Upper lobe of right lung (tissue), 1 donor: ENCODE results near the gene RUFY3. TPM values are rescaled to one million over a fixed set of nuclear protein-coding genes. Genes with fewer than 3 reads are reported as not detected.
A peak's percentile ranks its signal among the peaks of the same experiment; 100 is the strongest.

Experiments
- ATAC-seq: fragments of 200-7000 bp; cut with Tn5 transposase; one replicate; pipeline ENCODE4 v1.9.1; 2020; ENCODE audit warnings: mild to moderate bottlenecking, moderate library complexity
- DNase-seq: peaks from one replicate; pipeline ENCODE4 v3.0.0-alpha.2; 2020
- H3K27ac ChIP-seq: fragments of 200-600 bp; one replicate; pipeline ENCODE4 v1.8.0; 2022
- H3K27me3 ChIP-seq: fragments of 200-600 bp; one replicate; pipeline ENCODE4 v1.8.0; 2022; ENCODE audit warnings: mild to moderate bottlenecking
- H3K36me3 ChIP-seq: fragments of 200-600 bp; one replicate; pipeline ENCODE4 v1.8.0; 2022
- H3K4me1 ChIP-seq: fragments of 200-600 bp; one replicate; pipeline ENCODE4 v1.8.0; 2022
- H3K4me3 ChIP-seq: fragments of 200-600 bp; one replicate; pipeline ENCODE4 v1.8.0; 2022; ENCODE audit warnings: mild to moderate bottlenecking
- H3K9me3 ChIP-seq: fragments of 200-600 bp; one replicate; pipeline ENCODE4 v1.8.0; 2022
- CTCF ChIP-seq: fragments of 200-600 bp; IDR thresholded peaks from one replicate; pipeline ENCODE4 v1.8.0; 2022; ENCODE audit warnings: antibody characterized with exemption
- intact Hi-C: fragments of 100-400 bp; cut with DNase I; formaldehyde crosslinking; loops from one replicate; pipeline ENCODE4 v1.11.0; 2022
- total RNA-seq: library from RNA; stranded (reverse); fragmentation: NEBNext Ultra II Directional; extraction: Animal tissue kit (Norgen Biotek cat#: 25700); gene quantifications from one replicate; pipeline ENCODE4 v1.2.1, GENCODE V29; 2021
- donor health status: DM: no; HTN: yes; CAD: no; lungs with severe emphysema.

The RUFY3 gene
- total RNA-seq, 1 donor from 2014 or later, result 98.2 TPM

GRCh38 chr4:70808151-70808550 lies 86.4 kb downstream of the RUFY3 start:
- Histone ChIP-seq H3K4me1 (no peaks in the 10 kb centered on the region), H3K4me3 (no peak overlapping the region), H3K36me3 (peaks cover 29% of the 10 kb centered on the region), H3K27ac (no peak overlapping the region), H3K9me3 (no peaks in the 10 kb centered on the region), H3K27me3 (no peaks in the 10 kb centered on the region)
- no peak for DNase-seq
- intact Hi-C loops, result no loop called here
- no peak for TF ChIP-seq CTCF
- no peak for ATAC-seq

GRCh38 chr4:70815370-70815769 lies 93.6 kb downstream of the RUFY3 start:
- no peak for TF ChIP-seq CTCF
- no peak overlapping the region for H3K27ac ChIP-seq
- no peaks in the 10 kb centered on the region for H3K4me1 ChIP-seq
- intact Hi-C loops, result no loop called here
- no peak overlapping the region for H3K4me3 ChIP-seq
- peaks cover 22% of the 10 kb centered on the region for H3K36me3 ChIP-seq
- ATAC-seq (no peak), DNase-seq (no peak)
- no peaks in the 10 kb centered on the region for H3K27me3 ChIP-seq
- no peaks in the 10 kb centered on the region for H3K9me3 ChIP-seq

- Histone ChIP-seq H3K4me3 (no peak overlapping the region), H3K27ac (no peak overlapping the region), H3K36me3 (peaks cover 37% of the 10 kb centered on the region), H3K9me3 (no peaks in the 10 kb centered on the region), H3K27me3 (no peaks in the 10 kb centered on the region), H3K4me1 (no peaks in the 10 kb centered on the region)
- no peak for TF ChIP-seq CTCF
- ATAC-seq (no peak), DNase-seq (no peak)
- intact Hi-C loops, result no loop called here
Measured at GRCh38 chr4:70816894-70817293, 95.1 kb downstream of the RUFY3 start.

- no peak overlapping the region for H3K4me3 ChIP-seq
- H3K27me3 ChIP-seq, result no peaks in the 10 kb centered on the region
- TF ChIP-seq CTCF, result no peak
- H3K4me1 ChIP-seq, result no peaks in the 10 kb centered on the region
- intact Hi-C loops, result no loop called here
- ATAC-seq (peak; percentile 69), DNase-seq (no peak)
- no peaks in the 10 kb centered on the region for H3K9me3 ChIP-seq
- H3K36me3 ChIP-seq, result peaks cover 51% of the 10 kb centered on the region
- no peak overlapping the region for H3K27ac ChIP-seq
Measured at GRCh38 chr4:70818173-70818855, 96.5 kb downstream of the RUFY3 start.

- intact Hi-C loops, result no loop called here
Measured at GRCh38 chr4:70818921-70819320, 97.2 kb downstream of the RUFY3 start.

More at GRCh38 chr4:70818921-70819320, 97.2 kb downstream of the RUFY3 start:
- Histone ChIP-seq H3K27me3 (no peaks in the 10 kb centered on the region), H3K4me3 (no peak overlapping the region), H3K27ac (no peak overlapping the region), H3K9me3 (no peaks in the 10 kb centered on the region), H3K4me1 (no peaks in the 10 kb centered on the region), H3K36me3 (peaks cover 57% of the 10 kb centered on the region)
- TF ChIP-seq CTCF, result no peak
- DNase-seq (no peak), ATAC-seq (no peak)
